Stimulated activated naive B cell treated with anti-CD40 and anti-IgM and Interleukin-4, amounts not matched to agents 10 μg/mL and 1 μg/mL and 100 μg/mL, for 72 hours (primary cell): Measurements from ENCODE around the gene EPM2AIP1.
"Not testable (repeated sequence)": the region's sequence is repeated elsewhere in the genome, so short reads cannot be mapped to it uniquely, and the experiment has no call there.

ENCODE experiments used
- ATAC-seq, 2 donors: fragments of 150-1000 bp; cut with Tn5 transposase; replicated peaks; 2 replicates each; pipeline ENCODE4 v1.10.0; 2021; ENCODE audit warnings: moderate library complexity in 1 of 2
- DNase-seq: peaks from one replicate; pipeline ENCODE4 v3.0.0; 2021
- H3K27ac Mint-ChIP-seq: one replicate; pipeline ENCODE4 v1.8.0; 2022; ENCODE audit warnings: mild to moderate bottlenecking, mixed read lengths
- H3K27me3 Mint-ChIP-seq, 2 donors: one replicate each; pipeline ENCODE4 v1.8.0; 2022; ENCODE audit warnings: mixed read lengths in 2 of 2
- H3K36me3 Mint-ChIP-seq, 2 donors: one replicate each; pipeline ENCODE4 v1.8.0; 2022; ENCODE audit warnings: mixed read lengths in 2 of 2, mild to moderate bottlenecking in 1 of 2
- H3K4me1 Mint-ChIP-seq, 2 donors: one replicate each; pipeline ENCODE4 v1.8.0; 2022; ENCODE audit warnings: mixed read lengths in 2 of 2, mild to moderate bottlenecking in 1 of 2
- H3K4me3 Mint-ChIP-seq, 2 donors: one replicate each; pipeline ENCODE4 v1.8.0; 2022; ENCODE audit warnings: mild to moderate bottlenecking in 2 of 2, mixed read lengths in 2 of 2, moderate library complexity in 1 of 2
- H3K9me3 Mint-ChIP-seq, 2 donors: one replicate each; pipeline ENCODE4 v1.8.0; 2022; ENCODE audit warnings: mixed read lengths in 2 of 2, mild to moderate bottlenecking in 1 of 2

EPM2AIP1 gene

DNA sequence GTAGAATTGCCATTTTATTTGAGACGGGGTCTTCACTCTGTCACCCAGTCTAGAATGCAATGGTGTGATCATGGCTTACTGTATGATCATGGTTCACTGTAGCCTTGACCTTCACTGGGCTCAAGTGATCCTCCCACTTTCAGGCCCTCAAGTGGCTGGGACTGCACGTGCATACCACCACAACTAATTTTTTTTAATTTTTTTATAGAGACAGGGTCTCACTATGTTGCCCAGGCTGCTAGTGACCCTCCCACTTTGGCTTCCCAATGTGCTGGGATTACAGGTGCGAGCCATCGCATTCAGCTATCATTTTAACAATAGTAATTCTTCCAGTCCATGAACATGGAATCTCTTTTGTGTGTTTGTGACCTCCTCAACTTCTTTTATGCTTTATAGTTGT, 11.9 kb downstream of the EPM2AIP1 start:
- H3K27me3 Mint-ChIP-seq: no peaks in the 10 kb centered on the region
- DNase-seq (no peak), ATAC-seq (no peak)
- peaks cover 60 to 66% of the 10 kb centered on the region in 2 donors for H3K36me3 Mint-ChIP-seq
- peaks cover 8 to 12% of the 10 kb centered on the region in 2 donors for H3K9me3 Mint-ChIP-seq
- peaks cover 6 to 7% of the 10 kb centered on the region in 2 donors for H3K4me1 Mint-ChIP-seq
- no peak overlapping the region for H3K4me3 Mint-ChIP-seq
- H3K27ac Mint-ChIP-seq: no peak overlapping the region

- H3K27ac Mint-ChIP-seq: no peak overlapping the region
- H3K4me1 Mint-ChIP-seq: peaks cover 18 to 23% of the 10 kb centered on the region in 2 donors
- H3K27me3 Mint-ChIP-seq: no peaks in the 10 kb centered on the region
- H3K9me3 Mint-ChIP-seq: no peaks in the 10 kb centered on the region
- DNase-seq (no peak), ATAC-seq (no peak)
- peaks cover 7 to 15% of the 10 kb centered on the region in 2 donors for H3K36me3 Mint-ChIP-seq
- no peak overlapping the region for H3K4me3 Mint-ChIP-seq
These were observed 19.8 kb downstream of the EPM2AIP1 start for GRCh38 chr3:36973139-36973538.

- peaks cover 7 to 15% of the 10 kb centered on the region in 2 donors for H3K36me3 Mint-ChIP-seq
- no peak overlapping the region for H3K27ac Mint-ChIP-seq
- no peaks in the 10 kb centered on the region for H3K27me3 Mint-ChIP-seq
- DNase-seq (no peak), ATAC-seq (no peak)
- peaks cover 18 to 23% of the 10 kb centered on the region in 2 donors for H3K4me1 Mint-ChIP-seq
- no peak overlapping the region for H3K4me3 Mint-ChIP-seq
- no peaks in the 10 kb centered on the region for H3K9me3 Mint-ChIP-seq
These were observed 20.8 kb downstream of the EPM2AIP1 start for GRCh38 chr3:36972163-36972562.

DNA sequence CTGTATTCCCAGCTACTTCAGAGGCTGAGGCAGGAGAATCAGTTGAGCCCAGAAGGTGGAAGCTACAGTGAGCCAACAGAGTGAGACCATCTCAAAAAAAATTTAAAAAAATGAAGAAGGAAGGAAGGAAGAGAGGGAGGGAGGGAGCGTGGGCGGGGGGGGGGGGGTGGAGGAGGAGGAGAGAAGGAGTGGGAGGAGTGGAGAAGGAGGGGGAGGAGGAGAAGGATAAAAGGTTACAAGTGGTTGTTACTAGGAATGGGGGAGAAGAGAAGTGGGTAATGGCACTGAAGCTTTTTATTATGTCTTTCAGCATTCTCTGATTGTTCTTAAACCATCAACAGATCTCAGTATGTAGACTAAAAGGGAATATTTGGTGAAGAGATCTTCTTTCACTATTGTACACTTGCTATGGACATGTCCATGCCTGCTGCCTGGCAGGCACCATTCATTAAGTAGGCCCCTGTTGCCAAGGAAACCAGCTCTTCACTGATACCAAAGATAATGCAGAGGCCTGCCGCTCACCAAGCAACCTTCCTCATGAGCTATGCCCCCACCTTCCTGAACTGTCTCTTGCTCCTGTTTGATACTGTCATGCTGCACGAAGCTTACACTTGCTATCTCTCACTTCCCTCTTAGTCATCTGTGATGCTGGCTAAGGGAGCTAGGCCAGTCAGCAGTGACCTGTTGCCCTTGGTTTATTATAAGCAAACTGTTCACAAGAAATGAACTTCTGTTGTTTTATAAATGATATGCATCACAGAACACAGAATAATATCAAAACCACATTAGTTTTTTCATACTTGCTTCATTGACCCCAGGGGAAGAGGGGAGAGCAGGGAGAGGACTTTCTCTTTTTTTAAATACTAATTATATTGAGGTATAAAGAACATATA, 23.1 kb downstream of the EPM2AIP1 start:
- peak overlapping the region; percentile 95 for H3K27ac Mint-ChIP-seq
- no peaks in the 10 kb centered on the region for H3K9me3 Mint-ChIP-seq
- ATAC-seq: peak; percentile 100
- no peaks in the 10 kb centered on the region for H3K27me3 Mint-ChIP-seq
- H3K36me3 Mint-ChIP-seq: peaks cover 2% of the 10 kb centered on the region in 2 donors
- peaks cover 26 to 31% of the 10 kb centered on the region in 2 donors for H3K4me1 Mint-ChIP-seq
- H3K4me3 Mint-ChIP-seq: peak overlapping the region; percentile 21 to 68
- peak; percentile 76 for DNase-seq

DNA sequence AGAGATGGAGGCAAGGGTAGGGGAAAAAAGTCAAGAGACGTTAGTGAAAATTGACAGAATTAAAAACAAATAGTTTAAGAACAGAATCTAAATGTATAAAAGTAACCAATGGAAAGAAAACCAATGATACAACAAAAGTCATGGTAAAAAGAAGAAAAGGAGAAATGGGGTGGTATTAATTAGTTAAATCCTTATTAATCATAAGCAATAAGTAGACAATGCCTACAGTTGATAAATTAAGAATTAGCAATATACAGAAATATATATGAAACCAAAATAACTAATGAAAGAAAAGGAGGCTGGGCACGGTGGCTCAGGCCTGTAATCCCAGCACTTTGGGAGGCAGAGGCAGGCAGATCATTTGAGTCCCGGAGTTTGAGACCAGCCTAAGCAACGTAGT, 23.8 kb downstream of the EPM2AIP1 start:
- no peak for ATAC-seq
- no peak for DNase-seq
- peak overlapping the region; percentile 21 to 68 for H3K4me3 Mint-ChIP-seq
- peak overlapping the region; percentile 95 for H3K27ac Mint-ChIP-seq
- H3K9me3 Mint-ChIP-seq: no peaks in the 10 kb centered on the region
- H3K27me3 Mint-ChIP-seq: no peaks in the 10 kb centered on the region
- H3K36me3 Mint-ChIP-seq: no peaks in the 10 kb centered on the region
- peaks cover 29 to 36% of the 10 kb centered on the region in 2 donors for H3K4me1 Mint-ChIP-seq

DNA sequence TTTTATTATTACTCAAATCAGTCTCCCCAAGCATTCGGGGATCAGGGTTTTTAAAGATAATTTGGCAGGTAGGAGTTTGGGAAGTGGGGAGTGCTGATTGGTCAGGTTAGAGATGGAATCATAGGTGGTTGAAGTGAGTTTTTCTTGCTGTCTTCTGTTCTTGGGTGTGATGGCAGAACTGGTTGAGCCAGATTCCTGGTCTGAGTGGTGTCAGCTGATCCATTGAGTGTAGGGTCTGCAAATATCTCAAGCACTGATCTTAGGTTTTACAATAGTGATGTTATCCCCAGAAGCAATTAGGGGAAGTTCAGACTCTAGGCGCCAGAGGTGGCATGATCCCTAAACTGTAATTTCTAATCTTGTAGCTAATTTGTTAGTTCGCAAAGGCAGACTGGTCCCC, 27.5 kb downstream of the EPM2AIP1 start:
- DNase-seq (no peak), ATAC-seq (no peak)
- no peaks in the 10 kb centered on the region for H3K9me3 Mint-ChIP-seq
- H3K4me3 Mint-ChIP-seq: no peak overlapping the region
- no peaks in the 10 kb centered on the region for H3K36me3 Mint-ChIP-seq
- H3K27me3 Mint-ChIP-seq: no peaks in the 10 kb centered on the region
- H3K4me1 Mint-ChIP-seq: peaks cover 23 to 31% of the 10 kb centered on the region in 2 donors
- no peak overlapping the region for H3K27ac Mint-ChIP-seq

DNA sequence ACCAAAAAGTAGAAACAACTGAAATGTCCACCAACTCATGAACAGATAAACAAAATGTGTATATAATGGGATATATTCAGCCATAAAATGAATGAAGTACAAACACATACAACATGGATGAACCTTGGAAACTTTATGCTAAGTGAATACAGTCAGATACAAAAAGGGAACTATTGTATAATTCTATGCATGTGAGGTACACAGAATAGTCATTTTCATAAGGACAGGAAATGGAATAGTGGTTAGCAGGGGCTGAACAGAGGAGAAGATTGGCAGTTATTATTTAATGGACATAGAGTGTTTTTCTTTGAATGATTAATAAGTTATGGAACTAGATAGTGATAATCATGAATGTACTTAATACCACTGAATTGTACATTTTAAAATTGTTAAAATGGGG, 28.1 kb downstream of the EPM2AIP1 start:
- H3K4me3 Mint-ChIP-seq: no peak overlapping the region
- peaks cover 20 to 25% of the 10 kb centered on the region in 2 donors for H3K4me1 Mint-ChIP-seq
- DNase-seq (no peak), ATAC-seq (peak; percentile 86 to 87)
- no peaks in the 10 kb centered on the region for H3K9me3 Mint-ChIP-seq
- H3K27ac Mint-ChIP-seq: no peak overlapping the region
- no peaks in the 10 kb centered on the region for H3K36me3 Mint-ChIP-seq
- H3K27me3 Mint-ChIP-seq: no peaks in the 10 kb centered on the region

DNA sequence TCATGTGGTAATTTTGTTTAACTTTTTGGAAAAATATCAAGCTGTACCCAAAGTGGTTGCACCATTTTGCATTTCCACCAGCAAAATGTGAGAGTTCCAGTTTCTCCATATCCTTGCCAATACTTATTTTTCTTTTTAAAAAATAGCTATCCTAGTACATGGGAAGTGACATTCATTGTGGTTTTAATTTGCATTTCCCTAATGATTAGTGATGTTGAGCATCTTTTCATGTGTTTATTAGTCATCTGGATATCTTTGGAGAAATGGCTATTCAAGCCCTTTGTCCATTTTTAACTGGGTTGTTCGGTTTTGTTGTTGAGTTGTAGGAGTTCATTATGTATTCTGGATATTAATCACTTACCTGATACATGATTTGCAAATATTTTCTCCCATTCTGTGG, 28.6 kb downstream of the EPM2AIP1 start:
- ATAC-seq: no peak
- H3K4me1 Mint-ChIP-seq: peaks cover 15 to 20% of the 10 kb centered on the region in 2 donors

DNA sequence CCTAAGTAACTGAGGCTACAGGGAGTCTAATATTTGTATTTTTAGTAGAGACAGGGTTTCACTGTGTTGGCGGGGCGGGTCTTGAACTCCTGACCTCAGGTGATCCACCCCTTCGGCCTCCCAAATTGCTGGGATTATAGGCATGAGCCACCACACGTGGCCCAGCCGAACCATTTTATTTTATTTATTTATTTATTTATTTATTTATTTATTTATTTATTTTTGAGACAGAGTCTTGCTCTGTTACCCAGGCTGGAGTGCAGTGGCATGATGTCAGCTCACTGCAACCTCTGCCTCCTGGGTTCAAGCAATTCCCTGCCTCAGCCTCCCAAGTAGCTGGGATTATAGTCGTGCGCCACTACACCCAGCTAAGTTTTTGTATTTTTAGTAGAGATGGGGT, 29.9 kb downstream of the EPM2AIP1 start:
- H3K9me3 Mint-ChIP-seq, H3K4me3 Mint-ChIP-seq, ATAC-seq, H3K27me3 Mint-ChIP-seq, H3K36me3 Mint-ChIP-seq, H3K27ac Mint-ChIP-seq, DNase-seq: not testable (repeated sequence)
- H3K4me1 Mint-ChIP-seq: peaks cover 16 to 23% of the 10 kb centered on the region in 2 donors

More for the DNA sequence above, 28.6 kb downstream of the EPM2AIP1 start:
- DNase-seq: no peak
- H3K27ac Mint-ChIP-seq: no peak overlapping the region
- no peak overlapping the region for H3K4me3 Mint-ChIP-seq
- no peaks in the 10 kb centered on the region for H3K36me3 Mint-ChIP-seq
- H3K27me3 Mint-ChIP-seq: no peaks in the 10 kb centered on the region
- H3K9me3 Mint-ChIP-seq: no peaks in the 10 kb centered on the region

DNA sequence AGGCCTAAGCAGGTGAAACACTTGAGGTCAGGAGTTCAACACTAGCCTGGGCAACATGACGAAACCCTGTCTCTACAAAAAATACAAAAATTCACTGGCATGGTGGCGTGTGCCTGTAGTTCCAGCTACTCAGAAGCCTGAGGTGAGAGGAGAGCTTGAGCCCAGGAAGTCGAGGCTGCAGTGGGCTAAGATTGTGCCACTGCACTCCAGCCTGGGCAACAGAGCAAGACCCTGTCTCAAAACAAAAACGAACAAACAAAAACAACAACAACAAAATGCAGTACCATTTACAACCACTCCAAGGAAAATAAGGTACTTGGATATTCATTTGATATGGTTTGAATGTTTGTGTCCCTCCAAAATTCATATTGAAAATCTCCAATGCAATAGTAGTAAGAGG, 32.4 kb downstream of the EPM2AIP1 start:
- DNase-seq: no peak

GRCh38 chr3:36959821-36960220, 33.1 kb downstream of the EPM2AIP1 start:
- Mint-ChIP-seq H3K9me3 (no peaks in the 10 kb centered on the region), H3K27me3 (no peaks in the 10 kb centered on the region), H3K4me3 (no peak overlapping the region), H3K27ac (no peak overlapping the region), H3K4me1 (peaks cover 19 to 30% of the 10 kb centered on the region in 2 donors), H3K36me3 (no peaks in the 10 kb centered on the region)
- DNase-seq (no peak), ATAC-seq (no peak)

More for the DNA sequence above, 32.4 kb downstream of the EPM2AIP1 start:
- no peaks in the 10 kb centered on the region for H3K36me3 Mint-ChIP-seq
- no peak for ATAC-seq
- no peak overlapping the region for H3K4me3 Mint-ChIP-seq
- H3K4me1 Mint-ChIP-seq: peaks cover 22 to 33% of the 10 kb centered on the region in 2 donors
- H3K27me3 Mint-ChIP-seq: no peaks in the 10 kb centered on the region
- no peaks in the 10 kb centered on the region for H3K9me3 Mint-ChIP-seq
- H3K27ac Mint-ChIP-seq: no peak overlapping the region

- DNase-seq (no peak), ATAC-seq (peak in 1 of 2 donors; percentile 27)
- Mint-ChIP-seq H3K9me3 (no peaks in the 10 kb centered on the region), H3K4me3 (no peak overlapping the region), H3K4me1 (peaks cover 17 to 25% of the 10 kb centered on the region in 2 donors), H3K27me3 (no peaks in the 10 kb centered on the region), H3K36me3 (no peaks in the 10 kb centered on the region), H3K27ac (no peak overlapping the region)
These were observed 34.9 kb downstream of the EPM2AIP1 start for GRCh38 chr3:36957862-36958686.

GRCh38 chr3:36957063-36957462, 35.9 kb downstream of the EPM2AIP1 start:
- no peaks in the 10 kb centered on the region for H3K27me3 Mint-ChIP-seq
- DNase-seq: no peak
- H3K9me3 Mint-ChIP-seq: no peaks in the 10 kb centered on the region
- H3K4me3 Mint-ChIP-seq: no peak overlapping the region
- ATAC-seq: no peak
- H3K4me1 Mint-ChIP-seq: peaks cover 17 to 25% of the 10 kb centered on the region in 2 donors
- no peak overlapping the region for H3K27ac Mint-ChIP-seq
- no peaks in the 10 kb centered on the region for H3K36me3 Mint-ChIP-seq

DNA sequence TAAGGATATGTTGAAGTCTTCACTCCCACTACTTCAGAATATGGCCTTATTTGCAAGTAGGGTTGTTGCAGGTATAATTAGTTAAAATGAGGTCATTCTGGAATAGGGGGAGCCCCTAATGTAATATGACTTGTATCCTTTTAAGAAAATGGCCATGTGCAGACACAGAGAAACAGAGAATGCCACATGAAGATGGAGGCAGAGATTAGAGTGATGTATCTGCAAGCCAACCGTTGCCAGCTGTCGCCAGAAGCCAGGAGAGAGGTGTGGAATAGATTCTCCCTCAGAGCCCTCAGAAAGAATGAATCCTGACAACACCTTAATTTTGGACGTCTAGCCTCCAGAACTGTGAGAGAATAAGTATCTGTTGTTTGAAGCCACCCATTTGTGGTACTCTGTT, 36.8 kb downstream of the EPM2AIP1 start:
- Mint-ChIP-seq H3K9me3 (no peaks in the 10 kb centered on the region), H3K4me3 (no peak overlapping the region), H3K36me3 (no peaks in the 10 kb centered on the region), H3K27ac (no peak overlapping the region), H3K4me1 (peaks cover 17 to 25% of the 10 kb centered on the region in 2 donors), H3K27me3 (no peaks in the 10 kb centered on the region)
- no peak for ATAC-seq
- no peak for DNase-seq
